Endometrium (tissue), 2 donors: ENCODE measurements around the gene ABCC6.
"Not testable (repeated sequence)": the region's sequence is repeated elsewhere in the genome, so short reads cannot be mapped to it uniquely, and the experiment has no call there.

Experiments used
- FAIRE-seq: peaks from 2 replicates; lab custom pipeline; 2012; peaks lifted over from hg19 to GRCh38; lab: Jason Lieb, UNC
- donor health status: control.
- donor health status: control.

The ABCC6 gene

DNA sequence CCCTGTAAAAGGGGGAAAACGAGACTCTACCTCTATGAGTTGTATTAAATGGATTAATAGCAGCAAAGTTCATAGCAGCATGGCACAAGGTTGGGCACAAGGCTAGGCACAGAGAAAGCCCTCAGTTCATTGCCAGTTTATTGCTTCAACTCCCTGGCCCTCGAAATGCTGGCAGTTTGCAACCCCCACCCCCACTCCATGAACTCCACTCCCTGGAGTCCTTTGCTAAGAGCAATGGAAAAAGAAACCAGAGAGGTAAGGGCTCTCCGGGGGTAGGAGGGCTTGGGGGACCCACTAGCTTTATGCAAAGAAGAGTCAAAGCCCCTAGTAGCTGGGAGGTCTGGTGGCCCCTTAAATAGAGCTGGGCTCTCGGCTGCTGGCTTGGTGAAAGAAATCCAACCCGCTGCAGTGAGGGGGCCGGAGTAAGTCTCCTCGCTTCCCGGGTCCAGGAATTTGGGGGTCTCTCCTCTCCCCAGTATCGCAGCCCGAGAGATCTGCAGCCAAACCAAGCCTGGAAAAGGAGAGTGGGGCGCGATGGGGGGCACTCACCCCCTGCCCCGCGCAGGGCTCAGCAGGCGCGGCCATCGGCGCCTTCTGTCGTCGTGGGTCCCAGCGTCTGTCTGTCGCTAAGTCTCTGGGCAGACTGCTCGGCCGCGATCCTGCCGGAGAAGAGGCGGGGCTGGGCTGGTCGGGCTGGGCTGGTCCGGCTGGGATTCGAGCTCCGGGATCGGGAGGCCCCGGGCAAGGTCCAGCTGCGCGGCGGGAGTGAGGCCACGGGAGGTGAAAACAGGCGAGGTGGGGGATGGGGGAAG is at the start of gene ABCC6:
Gene ABCC6, minus strand, starts transcription at position 645 of the 812 bp plus-strand sequence. Its CDS starts 60 bp downstream, at position 585.
- FAIRE-seq: not testable (repeated sequence)

DNA sequence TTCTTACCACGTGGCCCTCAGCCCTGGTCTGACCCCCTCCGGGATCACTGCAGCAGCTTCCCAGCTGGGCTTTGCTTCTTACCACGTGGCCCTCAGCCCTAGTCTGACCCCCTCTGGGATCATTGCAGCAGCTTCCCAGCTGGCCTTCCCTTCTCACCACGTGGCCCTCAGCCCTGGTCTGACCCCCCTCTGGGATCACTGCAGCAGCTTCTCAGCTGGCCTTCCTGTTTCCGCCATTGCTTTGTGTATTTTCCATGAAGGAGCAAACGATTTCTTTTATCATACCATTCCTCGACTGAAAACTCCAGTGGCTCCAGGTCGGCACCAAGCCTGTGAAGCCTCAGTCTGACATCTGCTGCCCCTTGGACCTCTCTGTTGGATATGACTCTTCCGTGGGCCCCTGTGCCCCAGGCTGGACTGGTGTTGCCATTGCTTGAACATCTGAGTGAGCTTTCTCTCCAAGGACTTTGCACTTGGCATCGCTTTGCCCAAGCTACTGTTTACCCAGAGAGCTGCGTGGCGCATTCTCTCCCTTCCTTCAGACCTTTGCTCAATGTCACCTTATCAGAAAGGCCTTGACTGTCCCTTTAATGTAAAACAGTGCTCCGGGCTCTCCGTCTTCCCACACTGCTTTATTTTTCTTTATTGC is 49.4 kb upstream of the ABCC6 start:
- not testable (repeated sequence) for FAIRE-seq

DNA sequence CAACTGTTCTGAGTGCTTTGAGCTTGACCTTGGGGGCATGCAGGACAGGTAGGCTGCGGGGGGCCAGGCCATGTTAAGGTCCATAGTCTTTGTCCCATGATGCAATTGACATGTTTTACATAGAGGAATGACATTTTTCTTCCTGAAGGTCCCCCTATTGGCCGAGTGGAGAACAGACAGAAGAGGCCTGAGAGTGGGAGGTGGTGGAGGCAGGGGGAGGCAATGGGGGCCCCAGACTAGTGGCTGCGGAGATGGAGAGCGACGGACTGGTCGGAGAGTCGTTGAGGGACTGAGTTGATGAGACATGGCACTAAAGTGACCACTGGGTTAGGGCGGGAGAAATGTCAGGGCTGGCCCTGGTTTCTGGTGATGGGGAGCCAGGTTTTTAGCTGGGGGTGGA is 48.4 kb upstream of the ABCC6 start:
- not testable (repeated sequence) for FAIRE-seq

DNA sequence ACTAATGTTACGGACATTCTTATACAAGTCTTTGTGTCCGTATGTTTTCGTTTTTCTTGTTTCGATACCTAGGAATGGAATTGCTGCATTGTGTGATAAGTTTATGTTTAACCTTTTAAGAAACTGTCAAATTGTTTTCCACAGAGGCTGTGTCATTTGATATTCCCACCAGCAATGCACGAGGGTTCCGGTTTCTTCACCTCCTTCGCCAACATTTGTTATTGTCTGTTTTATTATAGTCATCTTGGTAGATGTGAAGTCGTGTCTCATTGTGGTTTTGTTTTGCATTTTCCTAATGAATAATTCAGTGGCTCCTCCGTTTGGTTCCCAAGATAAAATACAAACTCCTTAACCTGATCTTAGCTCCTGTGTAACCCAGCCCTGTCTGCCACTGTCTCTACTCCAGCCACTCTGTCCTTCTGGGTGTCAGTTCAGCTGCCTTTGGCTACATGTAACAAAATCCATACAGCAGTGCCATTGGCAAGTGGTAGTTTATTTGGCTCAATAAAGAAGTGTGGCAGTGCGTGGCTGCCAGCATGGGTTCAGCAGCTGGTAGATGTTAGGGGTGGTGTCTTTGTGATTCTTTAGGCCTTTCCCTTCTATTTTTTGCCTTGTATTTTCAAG is 45.0 kb upstream of the ABCC6 start:
- not testable (repeated sequence) for FAIRE-seq

DNA sequence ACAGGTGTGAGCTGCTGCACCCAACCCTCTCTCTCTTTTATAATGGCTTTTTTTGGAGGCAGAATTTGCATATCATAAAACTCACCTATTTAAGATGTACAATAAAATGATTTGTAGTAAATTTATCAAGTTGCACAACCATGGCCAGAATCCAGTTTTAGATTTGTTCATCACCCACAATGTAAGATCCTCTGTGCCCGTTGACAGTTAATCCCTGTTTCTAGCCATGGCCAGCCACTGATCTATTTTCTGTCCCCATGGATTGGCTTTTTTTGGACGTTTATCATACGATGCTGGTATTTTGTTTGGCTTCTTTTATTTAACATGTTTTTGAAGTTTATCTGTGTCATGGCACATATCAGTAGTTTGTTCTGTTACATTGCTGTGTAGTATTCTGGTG is 44.4 kb upstream of the ABCC6 start:
- FAIRE-seq: not testable (repeated sequence)

DNA sequence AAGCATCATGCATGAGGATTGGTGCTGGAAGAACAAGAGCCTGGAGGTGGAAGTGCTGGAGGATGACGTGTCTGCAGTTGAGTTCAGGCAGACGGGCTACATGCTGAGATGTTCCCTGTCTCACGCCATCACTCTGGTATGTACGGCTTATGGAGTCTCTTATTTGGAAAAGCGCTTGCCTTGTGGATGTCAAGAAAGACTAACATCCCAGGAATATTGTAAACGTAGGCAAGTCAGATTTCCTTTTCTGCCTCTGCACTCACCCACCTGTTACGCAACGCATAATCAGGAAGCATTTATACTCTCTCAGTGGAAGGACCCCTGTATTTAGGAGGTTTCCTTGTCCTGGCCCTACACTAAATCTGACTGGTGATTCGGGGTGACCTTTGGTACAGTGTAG is 41.8 kb upstream of the ABCC6 start:
- not testable (repeated sequence) for FAIRE-seq

DNA sequence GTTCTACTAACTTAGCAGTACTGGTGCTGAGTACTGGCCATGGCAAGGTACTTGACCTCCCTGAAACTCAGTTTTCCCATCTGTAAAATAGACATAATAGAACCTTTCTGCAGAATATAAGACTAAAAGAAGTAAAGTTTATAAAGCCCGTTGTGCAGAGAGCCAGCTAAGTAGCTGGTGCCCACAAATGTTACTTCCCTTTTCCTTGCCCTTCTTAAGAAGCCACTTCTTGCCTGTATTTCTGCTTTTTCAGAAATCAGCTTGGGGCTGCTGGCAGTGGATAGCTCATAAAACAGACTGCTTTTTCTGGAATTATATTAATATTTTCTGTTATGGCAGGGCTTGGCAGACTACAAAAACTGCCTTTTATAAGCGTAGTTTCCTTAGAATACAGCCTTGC is 40.7 kb upstream of the ABCC6 start:
- not testable (repeated sequence) for FAIRE-seq

DNA sequence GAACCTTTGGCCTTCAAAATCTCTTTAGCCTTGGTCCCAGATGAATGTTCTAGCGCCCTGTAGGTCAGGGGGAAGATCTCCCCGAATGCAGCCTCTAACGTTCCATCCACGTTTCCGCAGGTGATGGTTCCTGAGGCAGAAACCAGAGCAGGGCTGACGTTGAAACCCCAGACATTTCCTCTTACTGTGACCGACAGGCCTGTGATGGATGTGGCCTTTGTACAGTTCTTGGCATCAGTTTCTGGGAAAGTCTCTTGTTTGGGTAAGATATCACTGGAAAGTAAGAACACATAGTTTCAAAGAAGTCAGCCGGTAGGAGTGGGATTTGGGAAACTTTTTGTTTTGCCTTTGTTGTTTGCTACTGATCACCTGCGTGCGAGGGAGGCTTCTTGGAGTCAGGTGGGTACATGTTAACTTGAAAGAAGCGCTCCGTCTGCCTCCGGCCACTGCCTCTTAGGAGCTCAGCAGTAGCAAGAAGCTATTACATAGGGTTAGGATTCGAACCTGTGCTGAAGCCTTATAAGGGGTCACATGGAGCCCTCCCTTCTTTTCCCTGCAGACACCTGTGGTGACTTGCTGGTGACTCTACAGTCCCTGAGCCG is 39.8 kb upstream of the ABCC6 start:
- not testable (repeated sequence) for FAIRE-seq

DNA sequence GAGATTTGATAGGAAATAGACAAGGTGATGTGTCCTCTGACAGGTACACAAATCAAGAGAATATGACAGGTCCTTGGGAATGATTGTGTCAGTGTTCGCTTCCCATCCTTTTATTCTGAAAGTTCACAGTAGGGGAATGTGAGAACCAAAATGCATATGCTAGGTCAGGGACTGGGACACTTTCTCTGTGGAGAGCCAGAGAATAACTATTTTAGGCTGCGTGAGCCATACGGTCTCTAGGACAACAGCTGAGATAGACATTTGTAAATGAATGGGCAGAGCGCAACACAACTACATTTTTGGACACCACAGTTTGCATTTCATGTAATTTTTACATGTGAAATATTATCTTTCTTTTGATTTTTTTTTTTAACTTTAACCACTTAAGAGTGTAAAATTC is 36.7 kb upstream of the ABCC6 start:
- FAIRE-seq: not testable (repeated sequence)

DNA sequence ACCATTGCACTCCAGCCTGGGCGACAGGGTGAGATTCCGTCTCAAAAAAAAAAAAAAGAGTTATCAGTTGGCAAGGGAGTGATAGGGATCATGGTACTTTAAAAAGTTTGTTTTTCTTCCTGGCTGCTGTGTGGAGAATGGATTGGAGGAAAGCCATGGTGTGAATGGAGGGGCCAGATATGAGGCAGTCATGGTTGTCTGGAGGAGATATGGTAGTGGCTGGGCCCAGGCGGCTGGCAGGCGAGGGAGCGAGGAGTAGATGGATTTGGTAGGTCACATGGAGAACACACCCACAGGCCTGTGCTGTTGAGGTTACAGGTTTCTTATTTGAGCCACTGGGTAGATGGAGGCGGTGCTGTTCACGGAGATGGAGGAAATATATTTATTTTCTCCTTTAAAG is 35.5 kb upstream of the ABCC6 start:
- FAIRE-seq: not testable (repeated sequence)

DNA sequence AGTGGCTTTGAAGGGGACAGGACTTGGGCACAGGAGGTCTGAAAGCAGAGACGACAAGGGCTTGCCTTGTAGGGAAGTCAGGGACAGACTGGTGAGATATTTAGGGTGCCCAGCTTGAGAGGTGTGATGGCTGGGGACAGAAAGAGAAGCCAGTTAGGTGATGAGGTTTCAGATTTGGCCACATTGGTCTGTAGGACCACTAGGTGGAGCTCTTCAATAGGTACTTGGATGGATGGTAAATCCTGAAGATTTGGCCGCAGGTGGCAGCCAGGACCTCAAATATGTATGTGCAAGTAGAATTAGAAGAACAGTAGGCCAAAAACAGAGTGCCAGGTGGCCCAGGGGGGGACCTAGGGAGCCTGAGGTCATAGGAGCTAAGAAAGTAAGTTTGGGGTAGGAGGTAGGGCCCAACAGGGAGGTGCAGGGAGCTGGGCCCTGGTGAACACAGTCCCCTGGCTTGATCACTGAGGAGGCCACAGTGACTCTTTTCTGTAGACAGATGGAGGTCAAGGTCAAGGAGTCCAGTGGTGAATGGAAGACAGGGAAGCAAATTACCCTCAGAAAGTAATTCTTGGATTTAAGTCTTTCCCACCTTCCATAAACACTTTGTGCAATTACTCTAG is 34.1 kb upstream of the ABCC6 start:
- not testable (repeated sequence) for FAIRE-seq

DNA sequence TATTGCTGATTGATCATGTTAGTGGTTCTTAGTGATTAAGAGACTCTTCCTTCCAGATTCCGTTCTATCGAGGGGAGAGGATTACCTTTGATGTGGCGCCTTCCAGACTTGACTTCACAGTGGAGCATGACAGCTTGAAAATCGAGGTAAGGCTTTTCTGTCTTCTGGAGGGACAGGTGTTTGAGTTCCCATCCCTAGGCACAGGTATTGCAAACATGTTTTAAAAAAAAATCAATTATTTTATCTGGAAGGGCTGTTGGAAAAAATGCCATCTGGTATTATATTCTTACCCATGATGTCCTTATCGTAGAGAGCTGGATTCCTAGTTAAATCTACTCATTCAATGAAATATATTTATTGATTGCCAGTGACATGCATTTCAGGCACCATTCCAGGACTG is 29.1 kb upstream of the ABCC6 start:
- not testable (repeated sequence) for FAIRE-seq

DNA sequence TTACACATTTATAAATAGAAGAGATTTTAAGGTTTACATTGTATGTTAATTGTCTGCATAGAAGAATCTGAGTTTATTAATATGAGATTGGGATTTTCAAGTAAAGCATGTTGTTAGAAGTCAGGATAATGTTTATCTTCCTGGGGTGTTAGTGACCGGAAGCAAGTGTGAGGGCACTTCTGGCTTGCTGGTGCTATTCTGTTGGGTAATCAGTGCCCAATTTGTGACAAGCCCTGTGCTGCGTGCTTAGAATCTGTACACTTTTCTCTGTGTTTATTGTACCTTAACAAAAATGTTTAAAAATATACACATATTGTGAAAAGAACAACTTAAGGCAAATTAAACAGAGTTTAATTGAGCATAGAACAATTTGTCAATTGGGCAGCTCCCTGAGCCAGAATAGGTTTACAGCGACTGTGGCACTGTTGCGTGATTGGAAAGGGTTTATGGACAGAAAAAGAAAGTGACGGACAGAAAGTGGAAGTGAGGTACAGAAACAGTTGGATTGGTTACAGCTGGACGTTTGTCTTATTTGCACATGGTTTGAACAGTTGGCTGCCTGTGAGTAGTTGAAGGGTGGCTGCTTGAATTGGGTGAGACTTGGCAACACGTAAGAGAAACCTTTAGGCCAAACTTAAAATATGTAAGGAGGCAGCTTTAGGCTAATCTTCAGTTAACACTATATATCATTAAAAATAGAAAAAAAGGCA is 26.5 kb upstream of the ABCC6 start:
- FAIRE-seq: not testable (repeated sequence)

DNA sequence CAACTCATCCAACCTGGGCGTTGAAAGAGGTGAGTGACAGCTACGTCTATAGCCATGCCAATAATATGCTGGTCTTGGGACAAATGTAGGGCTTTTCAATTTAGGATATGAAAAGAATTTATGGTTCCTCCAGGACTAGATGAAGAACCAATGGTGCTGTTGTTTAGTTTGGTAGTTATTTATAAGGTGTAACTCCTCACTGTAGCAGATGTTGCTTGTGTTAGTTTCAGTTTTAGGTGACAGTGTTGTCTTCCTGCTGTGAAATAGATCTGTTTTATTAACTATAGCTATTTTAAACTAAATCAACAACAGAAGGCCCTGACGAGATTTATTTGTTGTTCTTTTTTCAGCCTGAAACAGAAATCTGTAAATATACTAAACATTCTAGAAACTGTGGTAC is 24.1 kb upstream of the ABCC6 start:
- FAIRE-seq: not testable (repeated sequence)

DNA sequence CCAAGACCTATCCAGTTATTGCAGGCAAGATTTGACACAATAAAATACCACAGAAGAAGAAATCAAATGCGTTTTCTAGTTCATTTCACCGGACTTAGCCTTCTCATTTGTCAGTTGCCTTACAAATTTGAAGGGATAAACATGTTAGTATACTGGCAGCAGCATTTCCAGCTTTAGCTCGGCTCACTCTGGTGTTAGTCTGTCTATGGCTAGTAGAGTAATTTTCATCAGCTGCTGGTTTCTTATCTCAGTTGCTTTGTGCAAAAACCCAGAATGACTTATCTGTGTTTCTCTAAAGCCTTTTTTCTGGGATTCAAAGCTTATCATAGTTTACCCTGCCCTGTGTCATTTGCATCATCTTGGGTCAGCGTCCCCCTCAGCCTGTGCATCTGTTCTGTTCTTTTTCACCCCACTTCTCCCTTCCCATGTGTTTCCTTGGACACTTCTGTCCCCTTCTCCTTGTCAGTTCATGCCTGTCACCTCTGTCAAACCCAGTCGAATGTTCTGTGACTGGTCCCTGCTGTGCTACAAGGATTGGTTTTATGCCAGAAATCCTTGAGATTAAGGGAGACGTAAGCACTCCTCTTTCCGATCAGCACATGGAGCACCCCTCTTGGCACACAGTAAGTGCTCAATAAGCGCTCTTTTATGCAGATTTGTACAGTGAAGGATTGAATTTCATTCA is 23.4 kb upstream of the ABCC6 start:
- not testable (repeated sequence) for FAIRE-seq

DNA sequence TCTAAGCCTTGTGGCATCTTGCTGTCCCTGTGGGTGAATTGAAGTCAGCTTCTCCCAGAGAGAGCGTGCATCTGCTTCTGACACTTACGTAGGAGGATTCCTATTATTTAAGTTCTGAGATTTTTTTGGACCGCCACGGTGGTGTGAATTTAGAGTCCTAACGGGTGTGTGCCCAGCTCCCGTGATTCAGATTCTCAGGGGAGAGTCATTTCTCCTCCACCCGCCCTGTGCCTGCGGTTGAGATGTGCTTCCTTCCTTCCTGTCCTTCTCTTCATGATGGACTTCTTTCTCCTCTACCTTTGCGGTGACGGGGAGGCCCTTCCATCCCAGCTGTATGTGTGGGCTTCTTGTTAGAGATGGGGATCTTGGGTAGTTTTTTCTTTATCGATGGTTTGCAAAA is 20.6 kb upstream of the ABCC6 start:
- FAIRE-seq: not testable (repeated sequence)

DNA sequence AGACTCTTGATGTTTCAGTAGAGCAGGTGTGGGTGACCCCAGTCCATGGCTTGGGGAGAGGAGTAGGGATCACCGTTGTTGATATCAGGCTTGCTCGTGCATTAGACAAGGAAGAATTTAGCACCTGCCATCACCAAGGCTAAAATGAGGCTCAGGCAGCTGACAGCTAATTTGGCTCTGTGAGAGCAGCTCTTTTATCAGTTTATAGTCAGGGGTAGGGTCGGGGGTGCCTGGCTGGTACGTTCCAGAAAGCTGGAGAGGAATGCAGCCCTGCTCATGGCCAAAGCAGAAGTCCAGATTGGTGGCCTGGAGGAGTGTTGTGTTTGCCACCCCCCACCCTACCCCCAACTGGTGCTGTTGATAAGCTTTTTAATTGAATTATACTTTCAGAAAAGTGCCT is 17.4 kb upstream of the ABCC6 start:
- FAIRE-seq: not testable (repeated sequence)

DNA sequence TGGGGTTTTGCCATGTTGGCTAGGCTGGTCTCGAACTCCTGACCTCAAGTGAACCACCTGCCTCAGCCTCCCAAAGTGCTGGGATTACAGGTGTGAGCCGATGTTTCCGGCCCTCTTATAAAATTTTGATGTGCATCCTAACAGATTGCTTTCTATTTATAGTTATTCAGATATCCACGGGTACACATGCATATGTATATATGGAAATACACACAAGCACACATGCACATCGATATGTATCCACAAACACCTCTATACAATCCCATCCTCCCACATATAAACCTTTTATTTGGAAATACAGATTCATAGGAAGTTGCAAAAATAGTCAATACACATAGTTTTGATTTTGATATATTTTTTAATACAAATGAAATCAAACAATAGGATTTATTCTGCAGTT is 14.4 kb upstream of the ABCC6 start:
- FAIRE-seq: not testable (repeated sequence)

DNA sequence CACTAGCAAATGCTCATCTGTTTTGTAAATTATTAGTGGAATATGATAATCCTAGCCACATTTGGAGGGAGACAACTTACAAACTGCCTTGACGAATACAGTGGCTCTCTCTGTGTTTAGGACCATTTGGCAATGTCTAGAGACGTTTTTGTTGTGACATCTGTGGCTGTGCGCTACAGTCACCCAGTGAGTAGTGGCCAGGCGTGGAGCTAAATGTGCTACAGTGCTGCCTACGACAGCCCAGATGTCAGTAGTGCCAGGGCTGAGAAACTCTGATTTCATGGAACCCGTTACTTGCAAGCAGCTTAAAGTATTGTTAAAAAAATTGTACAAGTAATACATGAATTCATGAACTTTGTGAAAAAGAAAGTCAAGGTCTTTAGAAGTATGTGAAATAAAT is 13.8 kb upstream of the ABCC6 start:
- not testable (repeated sequence) for FAIRE-seq

DNA sequence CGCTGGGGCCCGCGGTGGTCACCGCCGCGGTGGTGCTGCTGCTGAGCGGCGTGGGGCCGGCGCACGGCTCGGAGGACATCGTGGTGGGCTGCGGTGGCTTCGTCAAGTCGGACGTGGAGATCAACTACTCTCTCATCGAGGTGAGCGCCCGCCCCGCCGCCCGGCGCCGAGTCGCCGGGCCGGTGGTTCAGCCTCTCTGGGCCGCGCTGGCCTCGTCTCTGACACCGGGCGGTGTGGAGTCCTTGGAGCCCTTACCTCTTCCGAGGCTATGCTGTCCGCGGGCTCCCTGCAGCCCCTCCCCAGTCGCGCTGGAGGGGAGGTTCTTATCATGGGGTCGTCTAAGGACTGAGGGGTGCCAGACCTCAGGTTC is 9.4 kb upstream of the ABCC6 start:
- FAIRE-seq: not testable (repeated sequence)
